GM19372 (cell line): ENCODE results near the gene METTL25B.

Experiments used
- ATAC-seq: cut with Tn5 transposase; IDR thresholded peaks from one replicate; pipeline ENCODE4 v1.9.1; 2021; ENCODE audit warnings: mild to moderate bottlenecking, low read depth, moderate library complexity; ENCODE audit not compliant: unreplicated experiment

Gene METTL25B

GRCh38 chr1:156727926-156728598, at the start of gene METTL25B:
TSS of gene METTL25B (plus strand) at chr1:156728469. CDS start at chr1:156729105, 636 bp downstream.
- ATAC-seq, result peak; percentile 51

GRCh38 chr1:156680056-156680455, 48.2 kb upstream of the METTL25B start:
- no peak for ATAC-seq

GRCh38 chr1:156681196-156681960, 46.9 kb upstream of the METTL25B start:
- ATAC-seq, result no peak

GRCh38 chr1:156682166-156682890, 45.9 kb upstream of the METTL25B start:
- no peak for ATAC-seq

GRCh38 chr1:156684227-156684782, 44.0 kb upstream of the METTL25B start:
- no peak for ATAC-seq

GRCh38 chr1:156689035-156689952, 39.0 kb upstream of the METTL25B start:
- no peak for ATAC-seq

GRCh38 chr1:156689953-156690674, 38.2 kb upstream of the METTL25B start:
- ATAC-seq, result no peak

- no peak for ATAC-seq
Measured at GRCh38 chr1:156690675-156691036, 37.6 kb upstream of the METTL25B start.

GRCh38 chr1:156691191-156691590, 37.1 kb upstream of the METTL25B start:
- no peak for ATAC-seq

- no peak for ATAC-seq
Measured at GRCh38 chr1:156691665-156692440, 36.4 kb upstream of the METTL25B start.

GRCh38 chr1:156692441-156692924, 35.8 kb upstream of the METTL25B start:
- ATAC-seq, result no peak

- no peak for ATAC-seq
Measured at GRCh38 chr1:156692925-156693847, 35.1 kb upstream of the METTL25B start.

GRCh38 chr1:156693848-156694689, 34.2 kb upstream of the METTL25B start:
- ATAC-seq, result no peak

- ATAC-seq, result no peak
Measured at GRCh38 chr1:156694690-156694962, 33.6 kb upstream of the METTL25B start.

- ATAC-seq, result no peak
Measured at GRCh38 chr1:156696755-156697154, 31.5 kb upstream of the METTL25B start.

- ATAC-seq, result no peak
Measured at GRCh38 chr1:156697481-156697880, 30.8 kb upstream of the METTL25B start.

GRCh38 chr1:156698995-156699394, 29.3 kb upstream of the METTL25B start:
- no peak for ATAC-seq
